ENCODE data around the gene MBLAC1. TPM values are rescaled to one million over a fixed set of nuclear protein-coding genes. Genes with fewer than 3 reads are reported as not detected.

The MBLAC1 gene
- total and polyA plus RNA-seq, 4 experiments from 2014 or later: 0.77 to 6.8 (median 3.8) TPM

GRCh38 chr7:100174582-100174981 lies 47.8 kb downstream of the MBLAC1 start:
- Mint-ChIP-seq H3K27me3 (peaks cover 2 to 4% of the 10 kb centered on the region in 2 donors), H3K4me1 (peaks cover 19 to 47% (median 31%) of the 10 kb centered on the region in 4 donors), H3K36me3 (no peaks in the 10 kb centered on the region), H3K9me3 (peaks cover 0 to 2% (median 0%) of the 10 kb centered on the region in 8 donors), H3K4me3 (peak overlapping the region in 1 of 8 donors; percentile 55), H3K27ac (peak overlapping the region in 3 of 7 donors; percentile 52 to 68 (median 58))
- ChIA-PET POLR2A (ENCODE audit: partially characterized antibody) (interaction anchor here (4.8 kb wide), 1 partner anchor 16 kb away, joined by 30 read pairs; the partner anchor contains the start of gene TRAPPC14), CTCF (ENCODE audit: partially characterized antibody) (no interaction called here)
- Histone ChIP-seq H3K4me3 (ENCODE audit: low read length in 2 of 2) (no peak overlapping the region), H3K9me3 (ENCODE audit: control insufficient read depth in 1 of 2, low read length in 2 of 2) (no peaks in the 10 kb centered on the region), H3K4me1 (ENCODE audit: insufficient read depth, low read length) (peaks cover 36% of the 10 kb centered on the region), H3K36me3 (ENCODE audit: insufficient read depth, low read length) (no peaks in the 10 kb centered on the region), H3K27me3 (ENCODE audit: insufficient read depth, low read length) (no peaks in the 10 kb centered on the region), H3K27ac (ENCODE audit: low read depth, low read length) (no peak overlapping the region)
- DNase-seq: no peak
- intact Hi-C loops (cut with micrococcal nuclease): no loop called here

GRCh38 chr7:100175296-100175935 lies 48.6 kb downstream of the MBLAC1 start:
- H3K4me1 Mint-ChIP-seq: peaks cover 20 to 43% (median 29%) of the 10 kb centered on the region in 4 donors
- H3K9me3 Mint-ChIP-seq: peaks cover 0 to 2% (median 0%) of the 10 kb centered on the region in 8 donors
- CTCF ChIA-PET (ENCODE audit: partially characterized antibody): interaction anchor here (2.6 kb wide), 1 partner anchor 10 kb away, joined by 9 read pairs; no protein-coding TSS in a partner anchor
- Histone ChIP-seq H3K4me1 (ENCODE audit: insufficient read depth, low read length) (peaks cover 33% of the 10 kb centered on the region), H3K36me3 (ENCODE audit: insufficient read depth, low read length) (no peaks in the 10 kb centered on the region), H3K9me3 (ENCODE audit: control insufficient read depth in 1 of 2, low read length in 2 of 2) (no peaks in the 10 kb centered on the region), H3K27me3 (ENCODE audit: insufficient read depth, low read length) (no peaks in the 10 kb centered on the region), H3K27ac (ENCODE audit: low read depth, low read length) (no peak overlapping the region), H3K4me3 (ENCODE audit: low read length in 2 of 2) (no peak overlapping the region)
- intact Hi-C loops (cut with micrococcal nuclease): loop anchor here (5.0 kb wide), 1 partner anchor 37 kb away; no protein-coding TSS in a partner anchor
- POLR2A ChIA-PET (ENCODE audit: partially characterized antibody): interaction anchor here (1.0 to 4.8 kb wide), 3 partner anchors 17 to 46 kb away, joined by 4 to 30 read pairs (median 9); partner anchors contain the start of gene TRAPPC14
- H3K36me3 Mint-ChIP-seq: no peaks in the 10 kb centered on the region
- peak overlapping the region in 5 of 8 donors; percentile 51 to 80 (median 63) for H3K4me3 Mint-ChIP-seq
- peak overlapping the region in 6 of 7 donors; percentile 12 to 83 (median 53) for H3K27ac Mint-ChIP-seq
- peaks cover 2 to 3% of the 10 kb centered on the region in 2 donors for H3K27me3 Mint-ChIP-seq
- DNase-seq: no peak

- H3K4me1 Mint-ChIP-seq: peaks cover 22 to 46% (median 30%) of the 10 kb centered on the region in 4 donors
- CTCF ChIA-PET (ENCODE audit: partially characterized antibody): interaction anchor here (1.0 to 2.6 kb wide), 5 partner anchors 8 to 46 kb away, joined by 3 to 9 read pairs (median 6); partner anchors contain the start of gene GAL3ST4
Measured at GRCh38 chr7:100176096-100177044, 49.6 kb downstream of the MBLAC1 start.

GRCh38 chr7:100177045-100178001 lies 50.6 kb downstream of the MBLAC1 start, which contains the start of the genes GPC2 and STAG3:
GPC2 (minus strand) TSS chr7:100177381; CDS start chr7:100177199, 182 bp downstream.
STAG3 (plus strand) TSS chr7:100177918; CDS start chr7:100180557, 2,639 bp downstream.
- Mint-ChIP-seq H3K36me3 (no peaks in the 10 kb centered on the region), H3K27me3 (no peaks in the 10 kb centered on the region), H3K27ac (peak within 1 kb of the TSS; percentile 62 to 91 (median 76)), H3K4me1 (peaks cover 22 to 50% (median 34%) of the 10 kb centered on the region in 4 donors), H3K4me3 (peak within 1 kb of the TSS; percentile 66 to 83 (median 80)), H3K9me3 (peaks cover 0 to 2% (median 0%) of the 10 kb centered on the region in 8 donors)
- Histone ChIP-seq H3K36me3 (ENCODE audit: insufficient read depth, low read length) (no peaks in the 10 kb centered on the region), H3K4me3 (ENCODE audit: low read length in 2 of 2) (peak within 1 kb of the TSS; percentile 36 to 41), H3K27me3 (ENCODE audit: insufficient read depth, low read length) (no peaks in the 10 kb centered on the region), H3K4me1 (ENCODE audit: insufficient read depth, low read length) (peaks cover 30% of the 10 kb centered on the region), H3K9me3 (ENCODE audit: control insufficient read depth in 1 of 2, low read length in 2 of 2) (no peaks in the 10 kb centered on the region), H3K27ac (ENCODE audit: low read depth, low read length) (peak within 1 kb of the TSS; percentile 35)
- POLR2A ChIA-PET (ENCODE audit: partially characterized antibody): interaction anchor here (0.5 to 4.8 kb wide), 16 partner anchors 10 to 258 kb away, joined by 3 to 35 read pairs (median 3); partner anchors contain the start of genes AP4M1, GAL3ST4, LAMTOR4 and TRAPPC14
- CTCF ChIA-PET (ENCODE audit: partially characterized antibody): interaction anchor here (0.6 to 2.6 kb wide), 7 partner anchors 9 to 386 kb away, joined by 3 to 9 read pairs (median 4); partner anchors contain the start of gene GAL3ST4
- intact Hi-C loops (cut with micrococcal nuclease): loop anchor here (1.0 to 5.0 kb wide), 4 partner anchors 9 to 35 kb away; partner anchors contain the start of genes GAL3ST4, LAMTOR4 and TRAPPC14
- peak; percentile 96 to 97 (median 97) for DNase-seq

More at GRCh38 chr7:100176096-100177044, 49.6 kb downstream of the MBLAC1 start:
- Histone ChIP-seq H3K4me1 (ENCODE audit: insufficient read depth, low read length) (peaks cover 32% of the 10 kb centered on the region), H3K27ac (ENCODE audit: low read depth, low read length) (no peak overlapping the region), H3K27me3 (ENCODE audit: insufficient read depth, low read length) (no peaks in the 10 kb centered on the region), H3K4me3 (ENCODE audit: low read length in 2 of 2) (peak overlapping the region in 1 of 2 donors; percentile 41), H3K36me3 (ENCODE audit: insufficient read depth, low read length) (no peaks in the 10 kb centered on the region), H3K9me3 (ENCODE audit: control insufficient read depth in 1 of 2, low read length in 2 of 2) (no peaks in the 10 kb centered on the region)
- POLR2A ChIA-PET (ENCODE audit: partially characterized antibody): interaction anchor here (0.5 to 4.8 kb wide), 13 partner anchors 9 to 257 kb away, joined by 3 to 35 read pairs (median 4); partner anchors contain the start of genes GAL3ST4, LAMTOR4 and TRAPPC14
- peaks cover 0 to 2% (median 0%) of the 10 kb centered on the region in 8 donors for H3K9me3 Mint-ChIP-seq
- no peaks in the 10 kb centered on the region for H3K36me3 Mint-ChIP-seq
- intact Hi-C loops (cut with micrococcal nuclease): loop anchor here (1.0 to 5.0 kb wide), 4 partner anchors 8 to 36 kb away; partner anchors contain the start of genes GAL3ST4, LAMTOR4 and TRAPPC14
- no peak for DNase-seq
- peaks cover 0 to 2% of the 10 kb centered on the region in 2 donors for H3K27me3 Mint-ChIP-seq
- peak overlapping the region; percentile 66 to 83 (median 80) for H3K4me3 Mint-ChIP-seq
- H3K27ac Mint-ChIP-seq: peak overlapping the region; percentile 62 to 91 (median 72)

Small RNAs within 50 kb of the gene (microRNA-seq; reads per million reads assigned to microRNA genes)
- 629 reads per million, percentile 84 among the genes with 10 or more reads in this experiment for gene MIR106B (ENCODE audit: borderline microRNAs expressed, borderline number of aligned reads, borderline replicate concordance)
- 354 reads per million, percentile 79 among the genes with 10 or more reads in this experiment for gene MIR25 (ENCODE audit: borderline microRNAs expressed, borderline number of aligned reads, borderline replicate concordance)
- gene MIR4658 (ENCODE audit: borderline microRNAs expressed, borderline number of aligned reads, borderline replicate concordance): not detected
- gene MIR93 (ENCODE audit: borderline microRNAs expressed, borderline number of aligned reads, borderline replicate concordance): 2,094 reads per million, percentile 93 among the genes with 10 or more reads in this experiment

Other genes starting within 250 kb of the MBLAC1 start
- gene OR2AE1, start 249.9 kb upstream of the MBLAC1 start, total RNA-seq: not detected
- not detected for gene OR2AE1, start 249.9 kb upstream of the MBLAC1 start, polyA plus RNA-seq
- 10 to 100 TPM; 69.0 to 69.7 TPM for gene TRIM4, start 207.4 kb upstream of the MBLAC1 start, total RNA-seq
- gene TRIM4, start 207.4 kb upstream of the MBLAC1 start, polyA plus RNA-seq: 10 to 100 TPM; 18.2 to 28.8 TPM
- under 1 TPM; 0.39 to 0.61 TPM for gene GJC3, start 197.3 kb upstream of the MBLAC1 start, total RNA-seq
- gene GJC3, start 197.3 kb upstream of the MBLAC1 start, polyA plus RNA-seq: under 1 TPM; 0.23 to 0.94 TPM
- gene AZGP1, start 150.9 kb upstream of the MBLAC1 start, total RNA-seq: not detected
- not detected for gene AZGP1, start 150.9 kb upstream of the MBLAC1 start, polyA plus RNA-seq
- gene ZKSCAN1, start 111.4 kb upstream of the MBLAC1 start, total RNA-seq: 100 to 1,000 TPM in 1 of 2 experiments, 10 to 100 TPM in 1; 94.8 to 101 TPM
- gene ZKSCAN1, start 111.4 kb upstream of the MBLAC1 start, polyA plus RNA-seq: 10 to 100 TPM; 25.0 to 47.0 TPM
- 10 to 100 TPM in 1 of 2 experiments, 1 to 10 TPM in 1; 9.9 to 10.6 TPM for gene ZSCAN21, start 77.2 kb upstream of the MBLAC1 start, total RNA-seq
- gene ZSCAN21, start 77.2 kb upstream of the MBLAC1 start, polyA plus RNA-seq: 1 to 10 TPM; 2.5 to 9.7 TPM
- gene ZNF3, start 45.2 kb upstream of the MBLAC1 start, total RNA-seq: 10 to 100 TPM; 44.2 to 44.8 TPM
- gene ZNF3, start 45.2 kb upstream of the MBLAC1 start, polyA plus RNA-seq: 10 to 100 TPM; 11.9 to 25.4 TPM
- 10 to 100 TPM; 85.5 to 89.2 TPM for gene COPS6, start 38.0 kb upstream of the MBLAC1 start, total RNA-seq
- 100 to 1,000 TPM; 155 to 261 TPM for gene COPS6, start 38.0 kb upstream of the MBLAC1 start, polyA plus RNA-seq
- 100 to 1,000 TPM; 164 to 173 TPM for gene MCM7, start 25.6 kb upstream of the MBLAC1 start, total RNA-seq
- gene MCM7, start 25.6 kb upstream of the MBLAC1 start, polyA plus RNA-seq: 10 to 100 TPM; 26.9 to 29.9 TPM
- 10 to 100 TPM; 12.1 to 14.9 TPM for gene AP4M1, start 25.3 kb upstream of the MBLAC1 start, total RNA-seq
- 1 to 10 TPM; 3.2 to 4.3 TPM for gene AP4M1, start 25.3 kb upstream of the MBLAC1 start, polyA plus RNA-seq
- gene TAF6, start 7.6 kb upstream of the MBLAC1 start, total RNA-seq: 10 to 100 TPM; 61.6 to 62.2 TPM
- 10 to 100 TPM; 25.3 to 35.2 TPM for gene TAF6, start 7.6 kb upstream of the MBLAC1 start, polyA plus RNA-seq
- 10 to 100 TPM; 69.0 to 69.8 TPM for gene CNPY4, start 7.3 kb upstream of the MBLAC1 start, total RNA-seq
- 10 to 100 TPM; 14.8 to 24.8 TPM for gene CNPY4, start 7.3 kb upstream of the MBLAC1 start, polyA plus RNA-seq
- 100 to 1,000 TPM; 178 to 189 TPM for gene LAMTOR4, start 22.0 kb downstream of the MBLAC1 start, total RNA-seq
- 100 to 1,000 TPM; 423 to 501 TPM for gene LAMTOR4, start 22.0 kb downstream of the MBLAC1 start, polyA plus RNA-seq
- gene TRAPPC14, start 31.8 kb downstream of the MBLAC1 start, total RNA-seq: 10 to 100 TPM; 68.7 to 73.0 TPM
- 1 to 10 TPM; 1.4 to 5.5 TPM for gene TRAPPC14, start 31.8 kb downstream of the MBLAC1 start, polyA plus RNA-seq
- gene GAL3ST4, start 41.6 kb downstream of the MBLAC1 start, total RNA-seq: 1 to 10 TPM; 8.0 to 8.9 TPM
- gene GAL3ST4, start 41.6 kb downstream of the MBLAC1 start, polyA plus RNA-seq: 1 to 10 TPM; 2.3 to 5.0 TPM
- 10 to 100 TPM; 11.8 to 12.5 TPM for gene GPC2, start 50.4 kb downstream of the MBLAC1 start, total RNA-seq
- gene GPC2, start 50.4 kb downstream of the MBLAC1 start, polyA plus RNA-seq: under 1 TPM in 1 of 2 donors, not detected in 1; 0.73 TPM
- 1 to 10 TPM; 6.5 to 7.7 TPM for gene STAG3, start 51.0 kb downstream of the MBLAC1 start, total RNA-seq
- gene STAG3, start 51.0 kb downstream of the MBLAC1 start, polyA plus RNA-seq: 1 to 10 TPM; 1.6 to 3.7 TPM
- gene PVRIG, start 93.0 kb downstream of the MBLAC1 start, total RNA-seq: 10 to 100 TPM; 77.4 to 85.2 TPM
- gene PVRIG, start 93.0 kb downstream of the MBLAC1 start, polyA plus RNA-seq: 10 to 100 TPM; 68.2 to 87.3 TPM
- gene SPDYE3, start 180.7 kb downstream of the MBLAC1 start, total RNA-seq: not detected
- gene SPDYE3, start 180.7 kb downstream of the MBLAC1 start, polyA plus RNA-seq: 1 to 10 TPM; 6.3 to 9.9 TPM
- 100 to 1,000 TPM; 104 to 117 TPM for gene PILRB, start 231.2 kb downstream of the MBLAC1 start, total RNA-seq
- 1 to 10 TPM; 1.1 to 5.2 TPM for gene PILRB, start 231.2 kb downstream of the MBLAC1 start, polyA plus RNA-seq
- gene PILRA, start 246.5 kb downstream of the MBLAC1 start, total RNA-seq: 1 to 10 TPM; 5.7 to 5.8 TPM
- gene PILRA, start 246.5 kb downstream of the MBLAC1 start, polyA plus RNA-seq: under 1 TPM in 1 of 2 donors, not detected in 1; 0.32 TPM